HG03575 (cell line): Measurements from ENCODE around the gene GPR108.

ENCODE experiments used
- ATAC-seq: cut with Tn5 transposase; IDR thresholded peaks from one replicate; pipeline ENCODE4 v1.9.1; 2021; ENCODE audit not compliant: unreplicated experiment, insufficient number of reproducible peaks, low FRiP score; ENCODE audit errors: extremely low read depth

The GPR108 gene

GRCh38 chr19:6739883-6740588 lies 2.7 kb upstream of the GPR108 start:
- no peak for ATAC-seq

DNA sequence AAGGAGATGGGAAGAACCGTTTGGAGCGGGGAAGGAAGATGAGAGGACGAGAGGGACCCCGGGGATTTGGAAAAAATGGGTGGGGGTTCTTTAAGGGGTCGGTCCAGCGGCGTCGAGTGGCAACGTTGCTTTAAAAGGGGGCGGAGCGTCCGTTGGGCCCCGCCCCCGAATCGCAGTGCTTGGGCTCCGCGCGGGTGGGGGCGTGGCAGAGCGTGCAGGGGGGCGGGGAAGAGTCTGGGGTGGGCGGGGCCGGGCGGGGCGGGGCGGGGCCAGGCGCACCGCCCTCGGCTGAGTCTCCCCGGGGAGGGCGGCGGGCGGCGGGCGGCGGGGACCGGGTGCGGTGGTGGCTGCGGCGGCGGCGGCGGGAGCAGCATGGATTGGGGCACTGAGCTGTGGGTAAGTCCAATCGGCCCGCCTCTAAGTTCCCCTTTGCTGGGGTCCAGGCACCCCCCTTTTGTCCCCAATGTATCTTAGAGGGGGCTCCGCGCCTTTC lies 2.1 kb upstream of the GPR108 start, which contains the start of gene TRIP10:
Gene TRIP10 (plus strand): TSS at position 291 of the 493 bp plus-strand sequence. CDS start 82 bp downstream, at position 373.
- ATAC-seq = no peak

GRCh38 chr19:6738787-6739389 lies 1.5 kb upstream of the GPR108 start:
- no peak for ATAC-seq

- ATAC-seq = peak; percentile 6
Observed at GRCh38 chr19:6737873-6738786, 750 bp upstream of the GPR108 start.

GRCh38 chr19:6736917-6737283 lies 480 bp downstream of the GPR108 start:
- ATAC-seq = no peak

- no peak for ATAC-seq
Observed at GRCh38 chr19:6736169-6736916, 1.0 kb downstream of the GPR108 start.

DNA sequence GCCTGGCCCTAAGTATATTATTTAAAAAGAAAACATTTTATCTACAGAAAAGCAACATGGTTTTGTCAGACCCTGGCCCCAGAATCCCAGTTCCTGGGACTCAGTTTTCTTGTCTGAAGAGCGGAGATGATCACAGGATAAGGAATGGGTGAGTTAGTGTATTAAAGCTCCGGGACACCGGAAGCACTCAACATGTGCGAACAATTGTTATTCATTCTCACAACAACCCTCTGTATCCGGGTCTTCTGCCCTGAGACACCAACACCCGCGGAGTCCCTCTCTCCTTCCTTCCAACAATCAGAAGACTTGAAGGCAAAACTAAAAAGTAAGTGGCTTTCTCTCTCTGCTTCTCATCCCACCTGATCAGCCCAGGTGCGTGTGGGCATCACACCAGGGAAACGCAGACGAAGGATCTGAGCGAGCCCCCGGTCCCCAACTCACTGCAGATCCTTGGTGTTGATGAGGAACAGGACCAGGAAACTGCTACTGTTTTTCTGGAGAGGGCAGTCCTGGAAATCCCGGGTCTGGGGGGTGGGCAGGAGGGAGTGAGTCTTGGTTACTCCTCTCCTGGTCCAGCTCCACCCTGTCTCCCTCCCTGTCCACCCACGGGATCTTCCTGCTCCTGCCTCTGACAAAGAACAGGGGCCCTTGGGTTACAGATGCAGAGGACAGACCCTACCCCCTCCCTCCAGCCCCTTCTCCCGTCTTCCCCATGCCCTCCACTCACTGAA lies 2.0 kb downstream of the GPR108 start:
- no peak for ATAC-seq

DNA sequence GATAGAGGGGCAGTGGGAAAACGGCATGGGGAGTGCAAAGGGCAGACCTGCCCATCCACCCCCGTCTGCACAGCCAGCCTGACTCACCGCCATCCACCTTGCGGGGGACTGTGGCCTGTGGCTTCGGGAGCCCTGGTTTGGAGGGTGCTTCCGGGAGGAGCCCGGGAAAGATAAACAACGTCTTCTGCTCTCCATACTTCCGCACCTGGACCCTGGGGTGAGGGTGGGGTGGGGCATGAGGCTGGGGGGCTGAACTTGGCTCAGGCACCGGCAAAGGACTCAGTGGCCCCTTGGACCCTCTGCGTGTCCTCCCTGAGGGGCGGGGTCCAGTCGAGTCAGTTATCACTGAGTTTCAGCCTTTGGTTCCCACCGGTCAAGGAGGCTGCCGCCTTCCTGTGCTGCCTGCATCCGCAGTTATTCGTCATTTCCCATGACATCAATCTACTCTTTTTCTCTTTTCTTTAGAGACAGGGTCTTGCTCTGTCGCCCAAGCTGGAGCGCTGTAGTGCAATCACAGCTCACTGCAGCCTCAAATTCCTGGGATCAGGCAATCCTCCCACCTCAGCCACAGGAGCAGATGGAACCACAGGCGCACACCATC lies 3.2 kb downstream of the GPR108 start:
- no peak for ATAC-seq

GRCh38 chr19:6733338-6734095 lies 3.9 kb downstream of the GPR108 start:
- ATAC-seq = no peak

DNA sequence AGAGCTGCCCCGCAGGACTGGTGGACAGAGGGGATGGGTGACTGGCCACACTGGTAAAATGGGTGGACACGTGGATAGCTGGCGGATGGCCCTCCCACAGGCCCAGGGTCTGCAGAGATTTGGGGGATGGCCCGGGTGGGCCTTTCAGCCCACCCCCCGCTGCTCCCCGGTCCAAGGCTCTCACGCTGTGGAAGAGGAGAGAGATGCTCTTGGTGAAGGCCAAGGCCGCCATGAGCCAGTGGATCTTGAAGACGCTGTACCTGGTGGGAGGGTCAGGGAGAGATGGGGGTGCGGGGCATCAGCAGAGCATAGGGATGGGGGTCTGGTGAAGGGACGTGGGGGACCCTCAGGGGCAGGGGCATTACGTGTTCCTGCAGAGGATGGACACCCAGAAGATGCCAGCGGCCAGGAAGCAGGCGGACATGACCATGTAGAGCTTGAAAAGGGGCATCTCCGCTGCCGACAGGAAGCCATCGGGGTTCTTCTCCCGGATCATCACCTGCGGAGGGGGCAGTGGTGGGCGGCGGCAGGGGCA lies 4.5 kb downstream of the GPR108 start:
- ATAC-seq = no peak

DNA sequence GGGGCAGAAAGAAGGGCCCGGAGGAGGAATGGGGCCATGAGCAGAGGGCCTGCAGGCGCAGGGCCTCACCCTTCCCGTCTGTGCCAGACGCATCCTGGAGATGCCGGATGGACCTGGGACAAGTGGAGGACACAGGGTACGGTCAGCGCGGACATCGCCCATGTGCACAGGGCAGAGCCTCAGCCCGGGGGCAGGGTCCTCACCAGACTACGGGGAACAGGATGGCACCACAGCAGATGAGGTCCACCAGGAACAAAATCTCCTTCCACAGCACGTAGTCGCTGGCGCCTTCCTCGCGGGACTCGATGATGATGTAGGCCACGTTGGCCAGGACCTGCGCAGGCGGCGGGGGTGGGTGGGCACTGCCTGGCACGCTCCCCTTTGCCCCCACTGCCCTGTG lies 5.6 kb downstream of the GPR108 start:
- ATAC-seq = no peak

- no peak for ATAC-seq
Observed at GRCh38 chr19:6730941-6731670, 6.3 kb downstream of the GPR108 start.

DNA sequence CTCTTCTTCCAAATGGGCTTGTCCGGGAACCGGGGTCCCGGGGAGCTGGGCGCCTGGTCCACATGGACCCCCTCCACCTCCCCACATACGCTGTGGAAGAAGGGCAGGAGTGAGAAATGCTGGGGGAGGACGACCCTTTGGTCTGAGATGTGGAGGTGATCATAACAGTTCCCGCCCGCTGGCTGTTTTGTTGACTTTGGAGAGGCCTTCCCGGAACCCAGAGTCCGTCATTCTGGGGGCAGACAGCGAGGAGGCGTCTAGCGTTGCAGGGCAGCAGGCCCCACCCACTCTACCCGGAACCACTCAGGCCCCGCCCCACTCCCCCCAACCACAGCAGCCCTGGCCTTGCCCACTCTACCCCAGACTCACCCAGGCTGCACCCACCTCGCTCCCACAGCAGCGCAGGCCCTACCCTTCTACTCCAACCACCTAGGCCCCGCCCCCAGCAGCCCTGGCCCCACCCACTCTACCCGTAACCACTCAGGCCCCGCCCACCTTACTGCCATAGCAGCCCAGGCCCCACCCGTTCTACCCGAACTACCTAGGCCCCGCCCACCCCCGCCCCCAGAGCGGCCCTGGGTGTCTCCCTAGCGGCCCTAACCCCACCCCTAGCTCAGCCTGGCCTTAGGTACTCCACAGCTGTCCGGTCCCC lies 7.1 kb downstream of the GPR108 start:
- no peak for ATAC-seq

DNA sequence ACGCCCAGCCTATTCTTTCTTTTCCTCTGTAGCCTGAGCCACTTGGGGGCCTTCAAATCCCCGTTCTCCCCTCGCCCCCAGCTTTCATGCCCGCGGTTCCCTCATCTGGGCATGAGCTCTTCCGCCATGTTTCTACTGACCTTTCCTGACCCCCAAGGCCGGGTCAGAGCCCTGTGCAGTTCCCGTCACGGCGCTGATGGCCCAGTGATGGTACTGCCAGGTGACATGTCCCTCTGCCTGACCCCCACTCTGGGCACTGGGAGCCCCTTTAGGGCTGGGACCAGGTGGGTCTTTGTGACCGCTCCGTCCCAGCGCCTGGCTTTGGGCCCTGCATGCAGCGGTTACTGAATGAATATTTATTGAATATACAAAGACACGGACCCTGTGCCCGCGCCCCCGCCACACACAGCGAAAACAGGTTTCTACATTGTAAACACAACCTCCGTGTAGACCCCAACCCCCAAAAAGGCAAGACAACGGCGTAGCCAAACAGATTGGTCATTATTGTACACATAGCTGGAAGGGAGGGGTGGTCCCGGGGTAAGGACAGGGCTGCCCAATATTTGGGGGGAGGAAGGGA lies 7.7 kb downstream of the GPR108 start:
- ATAC-seq = no peak

- no peak for ATAC-seq
Observed at GRCh38 chr19:6728346-6728745, 9.0 kb downstream of the GPR108 start.
